NCI-H146 (cell line): ENCODE data around the gene ENPP1.

Experiments used
- DNase-seq: peaks from one replicate; lab custom pipeline; 2025; lab: John Stamatoyannopoulos, UW

ENPP1 gene

DNA sequence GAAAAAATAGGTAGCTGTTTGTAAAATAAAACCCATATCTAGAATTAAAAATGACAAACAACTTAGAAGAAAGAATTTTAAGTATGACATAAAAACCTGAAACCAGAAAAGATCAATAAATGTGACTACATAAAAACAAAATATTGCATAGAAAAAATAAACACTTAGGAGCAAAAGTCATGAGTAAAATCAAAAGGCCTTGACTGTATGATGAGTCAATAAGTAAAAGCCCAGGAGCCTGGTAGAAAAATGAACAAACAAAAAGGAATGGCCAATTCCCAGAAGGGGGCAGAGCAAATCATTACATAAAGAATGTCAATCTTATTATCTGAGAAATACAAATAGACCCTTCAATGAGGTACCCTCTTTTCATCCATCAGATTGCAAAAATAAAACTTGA, 20.7 kb upstream of the ENPP1 start:
- no peak for DNase-seq

DNA sequence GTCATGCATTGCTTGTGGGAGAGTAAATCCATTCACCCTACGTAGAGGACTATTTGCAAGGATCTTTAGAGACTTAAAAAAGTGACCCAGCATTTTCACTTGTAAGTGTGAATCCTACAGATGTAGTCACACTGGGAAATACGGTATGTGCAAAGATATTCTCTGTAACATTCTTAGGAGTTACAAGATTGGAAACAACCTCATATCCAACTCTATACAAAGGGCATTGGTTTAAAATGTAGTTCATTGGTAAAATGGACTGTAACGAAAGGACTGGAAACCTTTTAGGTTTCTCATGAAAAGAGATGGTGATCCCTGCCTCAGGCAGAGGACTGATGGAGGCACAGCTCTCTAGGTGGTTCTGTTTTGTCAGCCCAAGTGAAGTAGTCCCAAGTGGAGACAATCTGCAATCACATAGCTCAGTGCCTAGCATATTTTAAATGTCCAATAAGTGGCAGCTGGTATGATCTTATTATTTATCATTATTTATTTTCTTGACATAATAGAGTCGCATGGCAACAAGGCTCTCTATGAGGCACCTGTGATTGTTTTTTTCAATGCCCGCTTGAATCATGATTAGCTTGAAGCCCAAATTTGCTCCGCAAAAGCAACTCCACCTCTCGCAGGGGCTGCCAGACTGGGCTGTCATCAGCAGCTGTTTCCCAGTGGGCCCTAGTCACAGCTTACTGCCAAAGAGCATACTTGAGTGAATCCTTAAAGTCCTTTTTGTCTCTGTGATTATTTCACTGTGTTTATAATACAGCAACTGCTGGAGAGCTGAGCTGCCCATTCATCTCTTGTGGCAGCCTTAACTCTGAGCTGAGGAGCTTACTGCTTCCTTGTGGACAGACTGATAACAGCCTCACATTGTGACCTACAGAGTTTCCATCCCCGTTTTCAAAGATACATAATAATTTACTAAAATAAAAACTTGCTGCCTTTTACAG, 19.8 kb upstream of the ENPP1 start:
- peak; percentile 56 for DNase-seq

DNA sequence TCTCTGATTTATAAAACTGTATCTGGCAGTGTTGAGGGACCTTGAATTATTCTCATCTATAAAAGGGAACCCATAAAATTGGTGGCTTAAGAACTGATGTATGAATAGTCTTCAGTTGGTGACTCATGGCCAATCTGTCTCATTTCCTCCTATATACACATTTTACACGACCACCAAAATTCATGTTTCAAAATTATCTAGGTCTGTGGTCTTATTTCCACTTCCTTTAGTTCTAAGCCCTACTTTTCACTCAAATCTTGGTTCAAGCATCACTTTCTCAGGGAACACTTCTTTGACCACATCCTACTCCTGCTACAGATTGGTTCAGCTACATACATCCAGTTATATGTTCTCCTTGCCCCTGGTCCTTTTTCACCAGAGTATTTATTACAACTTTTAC, 18.6 kb upstream of the ENPP1 start:
- DNase-seq: no peak

DNA sequence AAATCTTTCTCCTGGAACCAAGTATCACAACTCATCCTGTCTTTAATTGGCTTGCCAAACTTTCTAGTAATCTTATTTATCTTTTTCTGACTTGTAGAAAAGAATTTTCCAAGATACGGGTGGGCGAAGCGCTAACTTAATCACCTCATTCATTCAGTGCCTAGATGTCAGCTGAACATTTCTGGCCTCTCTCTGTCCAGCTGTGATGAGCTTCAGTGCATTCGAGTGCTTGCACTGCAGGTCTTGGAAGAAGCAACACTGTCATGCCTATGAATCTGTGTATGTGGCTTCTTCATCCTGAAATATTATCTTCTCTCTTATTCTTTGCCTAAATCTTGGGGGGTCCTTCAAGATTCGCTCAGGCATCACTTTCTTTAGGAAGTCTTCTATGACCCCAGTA, 16.3 kb upstream of the ENPP1 start:
- no peak for DNase-seq

DNA sequence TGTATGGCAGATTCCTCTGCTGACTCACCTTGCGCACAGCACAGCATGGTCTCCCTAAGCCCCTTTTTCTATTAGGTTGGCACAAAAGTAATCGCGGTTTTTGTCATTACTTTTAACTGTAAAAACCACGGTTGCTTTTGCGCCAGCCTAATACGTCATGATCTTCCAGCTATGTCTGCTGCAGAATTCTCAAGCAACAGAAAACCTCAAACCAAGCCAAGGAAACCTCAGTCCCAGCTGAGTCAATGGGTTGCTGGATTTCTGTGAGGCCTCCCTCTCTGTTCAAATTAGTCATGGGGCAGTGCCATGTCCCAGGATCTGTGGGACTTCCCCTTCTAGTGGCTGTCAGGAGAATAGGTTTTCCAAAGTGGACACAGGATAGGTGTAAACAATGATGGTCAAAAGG, 15.7 kb upstream of the ENPP1 start:
- DNase-seq: no peak

DNA sequence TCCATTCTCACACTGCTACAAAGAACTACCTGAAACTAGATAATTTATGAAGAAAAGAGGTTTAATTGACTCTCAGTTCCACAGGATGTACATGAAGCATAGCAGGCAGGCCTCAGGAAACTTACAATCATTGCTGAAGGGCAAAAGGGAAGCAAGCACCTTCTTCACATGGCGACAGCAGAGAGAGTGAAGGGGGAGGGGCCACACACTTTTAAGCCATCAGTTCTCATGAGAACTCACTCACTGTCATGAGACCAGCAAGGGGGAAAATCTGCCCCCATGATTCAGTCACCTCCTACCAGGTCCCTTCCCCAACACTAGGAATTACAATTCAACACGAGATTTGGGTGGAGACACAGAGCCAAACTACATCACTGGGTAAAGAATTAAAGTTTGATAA, 12.5 kb upstream of the ENPP1 start:
- no peak for DNase-seq

DNA sequence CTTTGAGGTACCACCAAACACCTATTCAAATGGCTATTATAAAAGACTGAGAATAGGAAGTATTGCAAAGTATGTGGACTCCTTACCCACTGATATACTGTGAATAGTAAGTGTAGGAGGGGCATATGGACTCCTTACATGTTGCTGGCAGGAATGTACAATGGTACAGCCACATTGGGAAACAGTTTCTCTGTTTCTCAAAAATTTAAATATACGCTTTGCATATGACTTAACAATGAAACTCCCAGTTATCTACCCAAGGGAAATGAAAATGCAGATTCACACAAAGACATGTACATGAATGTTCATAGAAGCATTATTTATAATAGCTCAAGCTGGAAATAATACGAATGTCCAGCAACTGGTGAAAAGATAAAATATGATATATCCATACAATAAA, 5.5 kb upstream of the ENPP1 start:
- DNase-seq: no peak

DNA sequence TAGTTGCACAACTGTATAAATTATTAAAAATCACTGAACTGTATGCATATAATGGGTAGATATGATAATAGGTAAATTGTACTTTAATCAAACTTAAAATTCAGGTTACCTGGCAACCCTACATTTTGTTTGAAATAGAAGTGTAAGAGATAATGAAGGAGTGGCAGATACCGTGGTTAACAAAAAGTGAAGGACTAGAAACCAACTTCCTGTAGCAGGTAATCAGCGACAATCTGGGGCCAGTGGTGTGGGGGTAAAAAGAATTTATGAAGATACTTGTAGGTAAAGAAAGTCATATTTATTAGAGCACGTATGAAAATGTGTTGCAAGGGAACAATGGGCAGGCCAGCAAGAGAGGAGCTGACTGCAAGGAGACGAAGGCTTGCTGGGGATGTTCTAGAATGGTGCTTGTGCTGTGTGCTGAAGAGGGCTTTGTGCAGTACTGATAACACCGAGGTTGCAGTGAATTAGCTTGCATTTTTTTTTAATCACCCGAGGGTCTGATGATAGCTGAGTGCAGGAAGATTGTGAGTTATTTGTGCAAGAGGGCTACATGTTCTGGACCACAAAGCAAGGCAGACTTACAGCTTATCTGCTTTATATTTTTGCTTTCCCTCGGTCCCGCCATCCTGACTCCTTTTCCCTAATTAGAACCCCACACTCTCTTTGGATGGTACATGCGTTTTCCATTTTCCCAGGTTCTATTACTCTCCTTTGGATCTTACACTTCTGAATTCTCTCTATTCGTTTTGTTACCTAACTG, 4.6 kb upstream of the ENPP1 start:
- DNase-seq: no peak

DNA sequence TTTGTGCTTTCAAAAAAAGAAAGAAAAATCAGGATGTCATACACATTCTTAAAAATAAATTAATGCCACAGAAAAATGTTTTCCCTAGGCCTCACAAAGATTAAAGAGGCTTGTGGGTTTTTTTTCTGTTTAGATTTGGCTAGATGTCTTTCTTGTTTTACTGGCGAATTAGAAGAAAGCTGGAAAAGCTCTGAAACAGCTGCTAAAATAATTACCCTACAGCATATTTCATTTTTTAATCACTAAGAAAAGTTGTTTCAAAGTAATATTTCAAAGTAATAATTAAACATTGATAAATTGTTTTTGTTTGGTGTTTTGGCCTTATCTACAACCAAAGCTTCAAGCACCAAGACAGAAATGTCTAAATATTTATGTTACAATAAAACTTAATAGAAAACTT, 3.7 kb upstream of the ENPP1 start:
- no peak for DNase-seq

DNA sequence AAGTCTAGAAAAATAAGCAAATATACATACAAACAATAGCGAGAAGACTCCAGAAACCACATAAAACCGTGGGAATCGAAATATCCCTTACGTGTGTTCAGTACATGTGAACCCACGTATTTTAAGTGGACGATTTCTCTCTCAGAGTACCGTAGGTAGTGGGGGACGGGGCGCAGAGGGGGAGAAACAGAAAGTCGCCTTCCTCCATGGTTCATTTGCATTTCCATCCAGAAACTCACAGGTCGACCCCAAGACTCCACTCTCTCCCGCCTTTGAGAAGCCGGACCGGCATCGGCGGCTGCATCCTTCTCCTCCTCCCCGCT, 538 bp upstream of the ENPP1 start:
- no peak for DNase-seq

DNA sequence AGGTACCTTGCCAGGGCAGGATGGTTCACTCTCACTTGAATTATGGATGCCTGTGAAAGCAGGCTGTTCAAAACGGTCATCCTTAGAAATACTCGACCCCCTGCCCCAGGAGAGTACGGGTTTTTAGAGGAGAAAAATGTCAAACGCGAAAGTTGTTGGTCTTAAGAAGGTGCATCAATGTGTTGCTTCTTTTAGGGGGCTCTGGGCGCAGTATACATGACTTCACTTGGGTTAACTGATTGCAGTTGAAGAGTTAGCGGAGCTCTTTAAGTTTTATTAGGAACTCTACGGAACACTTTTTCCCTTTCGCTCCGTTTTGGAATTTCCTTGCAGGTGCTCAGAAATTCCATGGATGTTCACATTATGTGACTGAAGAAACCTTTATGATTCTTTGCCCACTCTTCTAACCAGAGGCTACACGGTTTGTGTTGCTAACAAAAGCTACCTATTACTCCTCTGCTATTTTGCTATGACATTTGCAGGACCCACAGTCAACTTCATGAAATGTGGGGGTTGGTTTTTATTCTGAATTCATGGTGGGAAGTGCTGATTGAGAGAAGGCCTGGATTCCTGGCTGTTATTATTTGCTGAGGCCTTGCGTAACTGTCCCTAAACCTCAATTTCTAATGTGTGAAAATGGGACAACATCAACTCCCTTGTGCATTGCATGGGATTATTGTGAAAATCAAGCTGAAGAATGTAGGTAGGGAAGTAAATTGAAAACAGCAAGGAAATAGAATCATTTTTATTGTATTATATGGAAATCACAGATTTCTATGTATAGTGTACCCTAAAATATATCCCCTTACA, 845 bp downstream of the ENPP1 start:
- peak; percentile 23 for DNase-seq

DNA sequence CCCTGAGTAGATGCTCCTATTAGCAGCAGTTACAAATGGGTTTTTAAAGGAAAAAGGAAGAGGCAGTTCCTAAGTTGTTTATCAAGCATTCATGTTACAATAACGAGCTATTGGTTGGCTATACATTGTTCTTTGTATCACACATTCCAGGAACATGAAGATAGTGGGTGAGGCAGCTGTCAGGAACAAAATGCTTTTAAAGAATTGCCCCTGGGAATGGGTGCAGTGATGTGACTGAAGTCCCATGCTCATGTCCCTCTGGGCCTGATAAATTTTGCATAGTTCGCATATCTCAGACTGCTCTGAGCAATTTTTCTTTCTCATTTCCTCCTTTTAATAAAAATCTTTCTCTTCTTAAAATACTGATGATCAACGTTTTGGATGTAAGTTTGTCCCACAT, 3.7 kb downstream of the ENPP1 start:
- DNase-seq: no peak

DNA sequence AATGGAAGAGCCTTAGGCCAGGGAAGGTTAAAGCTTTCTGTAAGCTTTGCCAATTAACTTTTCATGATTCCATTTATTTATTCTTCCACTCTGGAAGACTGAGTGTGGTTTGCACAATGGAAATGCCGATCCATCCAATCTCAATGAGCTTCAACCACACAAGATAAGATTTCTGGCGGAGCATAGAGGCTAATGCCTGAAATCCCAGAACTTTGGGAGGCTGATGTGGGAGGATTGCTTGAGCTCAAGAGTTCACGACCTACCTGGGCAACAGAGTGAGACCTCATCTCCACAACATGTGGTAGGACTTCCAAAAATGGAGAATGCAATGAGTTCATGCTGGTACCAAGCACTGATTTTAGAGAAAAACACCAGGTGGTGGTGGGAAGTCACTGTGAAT, 6.2 kb downstream of the ENPP1 start:
- DNase-seq: no peak

DNA sequence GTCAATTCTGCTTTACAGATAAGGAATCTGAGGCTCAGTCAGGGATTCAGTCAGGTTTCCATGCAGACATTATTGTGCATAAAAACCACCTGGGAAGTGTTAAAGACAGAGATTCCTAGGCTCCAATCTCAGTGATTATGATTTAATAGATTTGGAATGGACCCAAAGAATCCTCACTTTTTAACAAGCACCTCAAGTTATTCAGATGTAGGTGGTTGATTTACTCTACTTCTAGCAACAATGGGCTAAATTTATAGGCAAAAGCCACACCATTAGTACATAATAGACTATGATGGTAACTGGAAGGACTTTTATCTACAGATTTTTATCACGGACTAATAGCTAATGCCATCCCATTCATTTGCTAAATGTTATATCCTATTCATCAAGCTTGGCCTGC, 9.0 kb downstream of the ENPP1 start:
- DNase-seq: no peak

DNA sequence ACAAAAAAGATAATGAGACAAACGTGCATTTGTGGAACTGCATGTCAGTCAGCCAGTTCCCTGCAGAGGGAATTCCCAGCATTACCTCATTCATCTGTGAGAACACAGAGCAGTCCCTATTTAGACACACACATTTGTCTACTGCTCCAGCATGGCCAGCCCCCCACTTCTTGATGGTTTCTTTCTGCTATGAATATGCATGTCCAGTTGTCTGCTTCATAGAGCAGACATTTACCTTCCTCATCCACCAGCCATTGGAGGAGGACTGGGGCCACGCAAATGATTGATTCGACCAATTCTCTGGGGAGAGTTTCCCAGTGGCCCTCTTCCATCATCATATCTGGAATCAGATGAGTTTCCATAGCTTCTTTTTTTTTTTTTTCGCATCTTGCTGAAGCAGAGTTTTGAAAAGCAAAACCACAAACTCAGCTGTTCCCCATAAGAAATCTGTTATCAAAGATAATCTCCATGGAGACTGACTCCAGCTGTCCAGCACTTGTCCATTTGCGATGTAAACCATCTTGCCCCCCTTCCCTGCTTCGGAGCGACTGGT, 11.8 kb downstream of the ENPP1 start:
- peak; percentile 29 for DNase-seq

DNA sequence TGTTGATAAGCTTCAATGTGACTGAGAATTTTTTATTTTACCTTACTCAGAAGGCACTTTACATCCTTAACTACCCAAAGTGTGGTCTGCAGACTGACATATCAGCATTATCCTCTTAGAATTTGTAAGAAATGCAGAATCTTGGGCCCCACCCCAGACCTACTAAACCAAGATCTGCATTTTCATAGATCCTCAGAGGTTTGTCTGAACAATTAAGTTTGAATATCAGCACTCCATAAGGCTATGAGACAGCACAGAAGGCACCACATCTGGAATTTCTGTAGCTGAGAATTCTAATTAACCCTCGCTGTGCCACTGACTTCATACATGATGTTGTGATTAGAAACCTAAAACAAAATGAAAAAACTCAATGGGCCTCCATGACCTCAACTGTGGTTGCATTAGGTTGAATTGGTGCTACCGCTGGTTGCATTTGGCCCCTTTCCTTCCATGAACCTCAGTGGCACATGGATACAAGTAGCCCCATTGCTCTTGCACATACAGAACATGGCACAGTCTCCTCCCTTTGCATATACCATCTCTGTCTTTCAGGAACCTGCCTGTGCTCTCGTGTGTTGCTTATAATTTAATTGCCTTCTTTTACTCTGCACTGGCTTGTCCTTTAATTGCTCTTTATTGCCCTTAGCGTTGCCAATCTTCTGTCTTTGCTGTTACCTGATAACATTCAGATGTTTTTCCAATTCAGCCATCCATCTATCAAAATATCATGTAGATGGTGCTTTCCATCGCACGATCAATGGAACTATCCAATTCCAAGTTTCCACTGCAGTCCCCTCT, 13.4 kb downstream of the ENPP1 start:
- DNase-seq: no peak

DNA sequence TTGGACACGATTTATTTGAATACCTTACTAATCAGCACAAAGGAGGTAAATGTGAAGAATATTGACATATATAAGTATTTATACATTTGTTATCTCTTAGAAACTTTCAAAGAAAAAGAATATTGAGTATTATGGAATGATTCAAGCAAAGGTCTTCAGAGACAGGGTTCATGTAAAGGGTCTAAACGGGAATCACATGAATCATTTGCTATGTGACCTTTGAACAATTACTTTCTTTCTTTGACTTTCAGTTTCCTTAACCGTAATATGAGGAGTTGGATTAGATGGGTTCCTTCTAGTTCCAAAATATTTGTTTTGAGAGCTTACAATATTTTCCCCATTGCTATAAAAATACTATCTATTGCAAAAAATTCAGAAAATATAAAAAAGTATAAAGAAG, 14.3 kb downstream of the ENPP1 start:
- no peak for DNase-seq

DNA sequence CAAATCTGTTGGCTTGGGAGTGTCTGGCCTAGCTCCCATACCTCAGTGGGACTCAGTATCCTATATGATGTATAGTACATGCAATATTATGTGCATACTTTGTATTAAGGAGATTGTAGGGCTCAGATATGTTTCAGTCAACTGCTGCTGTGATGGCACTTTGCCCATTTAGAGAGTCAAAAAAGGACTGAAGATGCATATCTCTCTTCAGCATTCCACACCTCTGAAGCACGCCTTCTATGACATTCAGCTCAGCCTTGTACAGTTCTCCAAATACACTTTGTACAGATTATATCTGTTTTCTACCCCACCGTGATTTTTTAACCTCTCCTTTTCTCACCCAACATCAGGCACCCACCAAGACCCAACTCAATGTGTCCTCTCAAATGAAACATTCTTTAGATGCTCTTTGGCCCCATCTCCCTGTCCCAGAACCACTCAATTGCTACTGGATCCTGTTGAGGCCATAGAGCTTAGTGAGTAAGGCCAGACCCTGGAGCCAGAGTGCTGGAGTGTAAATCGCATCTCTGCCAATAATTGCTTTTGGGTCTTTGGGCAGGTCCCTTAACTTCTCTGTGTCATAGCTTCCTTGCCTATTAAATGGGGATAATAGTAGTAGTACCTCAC, 15.6 kb downstream of the ENPP1 start:
- no peak for DNase-seq

DNA sequence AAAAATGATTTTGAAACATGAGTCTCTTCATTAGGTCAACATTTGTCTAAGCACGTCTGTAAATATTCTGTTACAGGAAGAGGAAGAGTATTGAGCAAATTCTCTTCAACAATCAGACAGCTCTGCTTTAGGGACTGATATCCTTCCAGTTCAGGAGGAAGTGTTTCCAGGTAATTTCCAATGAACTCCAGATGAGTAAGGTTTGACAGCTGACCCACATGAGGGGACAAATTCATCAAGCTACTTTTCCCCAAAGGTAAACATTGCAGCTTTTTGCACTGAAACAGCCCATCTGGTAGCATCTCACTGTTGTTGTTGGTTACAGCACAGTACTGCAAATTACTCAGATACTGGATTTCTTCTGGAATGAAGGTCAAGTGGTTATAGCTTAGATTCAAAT, 18.1 kb downstream of the ENPP1 start:
- DNase-seq: no peak

DNA sequence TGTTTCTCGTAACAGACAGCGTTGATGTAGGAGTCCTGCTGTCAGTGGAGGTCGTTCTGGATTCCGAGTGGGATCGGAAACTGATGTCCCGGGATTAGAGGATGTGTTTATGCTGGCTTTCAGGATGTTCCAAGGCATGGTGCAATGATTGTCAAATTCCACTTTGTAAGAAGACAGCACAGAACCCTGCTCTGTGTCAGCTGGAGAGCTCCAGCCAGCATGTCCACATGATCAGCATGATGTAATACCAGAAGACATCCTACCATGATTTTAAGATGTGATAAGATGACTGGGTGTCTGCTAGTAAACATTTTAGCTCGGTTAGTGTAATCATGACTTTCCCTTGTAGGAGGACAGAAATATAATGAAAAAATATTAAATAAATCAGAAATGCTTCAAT, 20.3 kb downstream of the ENPP1 start:
- DNase-seq: no peak

DNA sequence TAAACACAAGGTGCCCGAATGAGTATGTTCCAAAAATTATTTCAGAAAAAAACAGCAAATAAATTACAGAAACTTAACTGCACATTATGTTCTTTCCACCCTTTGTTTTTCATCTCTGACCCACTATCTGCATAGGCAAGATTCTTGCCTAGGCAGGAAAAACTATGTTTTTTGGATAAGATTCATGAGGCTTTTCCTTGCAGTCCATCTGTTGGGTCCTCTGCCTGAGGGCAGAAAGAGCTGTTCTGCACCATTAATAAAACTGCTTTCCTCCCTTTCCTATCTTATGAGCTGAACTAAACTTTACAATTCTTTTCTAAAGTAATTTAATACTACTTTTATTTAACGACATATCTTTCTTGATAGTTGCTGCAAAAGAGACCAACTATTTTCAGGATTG, 21.1 kb downstream of the ENPP1 start:
- DNase-seq: no peak
